K562 (cell line): ENCODE data around the gene GALNT17. TPM values are rescaled to one million over a fixed set of nuclear protein-coding genes. Genes with fewer than 3 reads are reported as not detected.

Experiments
- ATAC-seq: fragments of 200-7000 bp; cut with Tn5 transposase; 3 replicates; pipeline ENCODE4 v1.9.1; 2020; ENCODE audit warnings: moderate library complexity
- BruUV-seq: library from RNA; stranded (reverse); fragments of 400-500 nt; replicated peaks from 2 replicates; lab custom pipeline; 2021; lab: Mats Ljungman, UMichigan
- CTCF ChIA-PET: fragments of 300-600 bp; formaldehyde crosslinking; extraction: SDS; loops from one replicate; lab custom pipeline; 2021; ENCODE audit warnings: low intra/inter-chr PET ratio; lab: Yijun Ruan, JAX
- POLR2A ChIA-PET: fragments of 300-600, 350-650 bp; sonication (Branson Sonifier 250); formaldehyde crosslinking; extraction: SDS; loops from one replicate; lab custom pipeline; 2021; ENCODE audit warnings: antibody characterized with exemption, inconsistent platforms; lab: Yijun Ruan, JAX
- DNase-seq, 4 experiments: peaks; one replicate each; pipeline versions ENCODE4 v3.0.0 to v3.0.0-alpha.2; 2011 to 2018; ENCODE audit warnings: low spot score in 3 of 4, mixed read lengths in 3 of 4; ENCODE audit errors: extremely low read depth in 1 of 4
- FAIRE-seq: peaks from 2 replicates; lab custom pipeline; 2011; peaks lifted over from hg19 to GRCh38; lab: Jason Lieb, UNC
- H2AFZ ChIP-seq: 2 replicates; pipeline ENCODE4 v1.6.0; 2011; ENCODE audit warnings: low read depth, low read length, control low read depth, inconsistent platforms
- H3K27ac ChIP-seq: fragments of 200-600 bp; 3 replicates; pipeline ENCODE4 v1.8.0; 2011; ENCODE audit warnings: low read depth, mild to moderate bottlenecking, control low read depth, inconsistent platforms, low read length, moderate library complexity, mixed read lengths; ENCODE audit errors: extremely low read depth
- H3K27me3 ChIP-seq, 2 experiments: fragments of 300-600 bp in 1 of 2; 2 replicates in 1 of 2; 3 replicates in 1 of 2; pipeline versions ENCODE4 v1.6.0 to v1.8.0; 2011; ENCODE audit warnings: inconsistent platforms in 2 of 2, low read length in 2 of 2, mild to moderate bottlenecking in 1 of 2, mixed read lengths in 1 of 2, moderate library complexity in 1 of 2; ENCODE audit not compliant: control insufficient read depth in 2 of 2, insufficient read depth in 2 of 2
- H3K36me3 ChIP-seq: fragments of 300-600 bp; 3 replicates; pipeline ENCODE4 v1.8.0; 2011; ENCODE audit warnings: mild to moderate bottlenecking, low read length, inconsistent platforms; ENCODE audit not compliant: control insufficient read depth, insufficient read depth
- H3K4me1 ChIP-seq, 2 experiments: fragments of 200-600 bp in 1 of 2; replicated peaks in 1 of 2; 2 replicates in 1 of 2; 3 replicates in 1 of 2; pipeline versions ENCODE4 v1.5.1 to v1.8.0; 2011; ENCODE audit warnings: inconsistent platforms in 2 of 2, low read length in 2 of 2, mild to moderate bottlenecking in 1 of 2, mixed read lengths in 1 of 2, moderate library complexity in 1 of 2; ENCODE audit not compliant: control insufficient read depth in 2 of 2, insufficient read depth in 2 of 2
- H3K4me2 ChIP-seq: 2 replicates; pipeline ENCODE4 v1.6.1; 2011; ENCODE audit warnings: low read length, control low read depth, inconsistent platforms, mixed read lengths; ENCODE audit not compliant: insufficient read depth
- H3K4me3 ChIP-seq: fragments of 200-600 bp; sonication (generic), shearing (Covaris generic); 2 replicates; pipeline ENCODE4 v1.5.1; 2016; ENCODE audit warnings: control low read depth, inconsistent platforms
- H3K79me2 ChIP-seq: fragments of 200-600 bp; 3 replicates; pipeline ENCODE4 v1.8.0; 2011; ENCODE audit warnings: low read length, inconsistent platforms; ENCODE audit not compliant: control insufficient read depth, insufficient read depth
- H3K9ac ChIP-seq, 2 experiments: 2 replicates each; pipeline versions ENCODE4 v1.6.0 to v1.6.1; 2011; ENCODE audit warnings: low read depth in 2 of 2, low read length in 2 of 2, control low read depth in 1 of 2, inconsistent platforms in 1 of 2, mild to moderate bottlenecking in 1 of 2, mixed read lengths in 1 of 2; ENCODE audit not compliant: insufficient read depth in 1 of 2
- H3K9me1 ChIP-seq: one replicate; pipeline ENCODE4 v1.6.0; 2011; ENCODE audit warnings: inconsistent platforms, mild to moderate bottlenecking, low read length, moderate library complexity; ENCODE audit not compliant: control insufficient read depth, insufficient read depth
- H3K9me3 ChIP-seq: replicated peaks from 2 replicates; pipeline ENCODE4 v1.5.1; 2011; ENCODE audit warnings: low read depth, low read length, inconsistent platforms; ENCODE audit not compliant: control insufficient read depth, insufficient read depth
- H4K20me1 ChIP-seq: replicated peaks from 2 replicates; pipeline ENCODE4 v1.6.1; 2011; ENCODE audit warnings: low read length, inconsistent platforms, mixed read lengths; ENCODE audit not compliant: control insufficient read depth, insufficient read depth
- DIDO1 ChIP-seq: fragments of 450-650 bp; IDR thresholded peaks from 2 replicates; pipeline ENCODE4 v1.6.1; 2016; ENCODE audit warnings: low read depth, missing biosample characterization, missing genetic modification characterization
- HNRNPL ChIP-seq: fragments of 200-400 bp; formaldehyde crosslinking; IDR thresholded peaks from 2 replicates; pipeline ENCODE4 v1.6.1; 2017; ENCODE audit warnings: low read depth, mild to moderate bottlenecking, low read length
- HSF4 ChIP-seq: fragments of 250-450 bp; sonication (Bioruptor Pico); IDR thresholded peaks from 2 replicates; pipeline ENCODE4 v2.1.2; 2022; ENCODE audit warnings: mild to moderate bottlenecking, moderate library complexity, borderline replicate concordance
- SAFB2 ChIP-seq: fragments of 200-400 bp; formaldehyde crosslinking; IDR thresholded peaks from 2 replicates; pipeline ENCODE4 v1.6.1; 2018; ENCODE audit warnings: borderline replicate concordance, low read length, low read depth, moderate library complexity; ENCODE audit not compliant: severe bottlenecking
- SIN3A ChIP-seq, 2 experiments: fragments of 150-350 bp in 1 of 2; IDR thresholded peaks; 2 replicates each; pipeline ENCODE4 v1.6.1; 2011 to 2016; ENCODE audit warnings: borderline replicate concordance in 2 of 2, low read depth in 2 of 2, low read length in 2 of 2, mild to moderate bottlenecking in 2 of 2, moderate library complexity in 2 of 2; ENCODE audit not compliant: control insufficient read depth in 1 of 2
- SUPT5H ChIP-seq: fragments of 450-650 bp; IDR thresholded peaks from 2 replicates; pipeline ENCODE4 v1.6.1; 2016
- XRCC5 ChIP-seq: fragments of 200-400 bp; formaldehyde crosslinking; IDR thresholded peaks from 2 replicates; pipeline ENCODE4 v1.6.1; 2017; ENCODE audit warnings: low read depth, mild to moderate bottlenecking, low read length
- ZFP30 ChIP-seq: fragments of 250-450 bp; sonication (Bioruptor Pico); IDR thresholded peaks from 2 replicates; pipeline ENCODE4 v1.8.0; 2022; ENCODE audit warnings: moderate library complexity, mild to moderate bottlenecking, inconsistent platforms, borderline replicate concordance
- ZNF174 ChIP-seq: fragments of 250-450 bp; sonication (Bioruptor Pico); IDR thresholded peaks from 2 replicates; pipeline ENCODE4 v1.4.0; 2020; ENCODE audit warnings: mild to moderate bottlenecking
- ZNF79 ChIP-seq: fragments of 250-450 bp; sonication (Bioruptor Pico); IDR thresholded peaks from 2 replicates; pipeline ENCODE4 v1.4.0; 2020; ENCODE audit warnings: low read depth, mild to moderate bottlenecking, moderate library complexity
- WGBS: fragments of 100-300 bp; shearing (Covaris generic); methylation state at CpG from one replicate; pipeline ENCODE4 v1.1.6; 2016; ENCODE audit warnings: low coverage, mixed read lengths; ENCODE audit not compliant: insufficient coverage; ENCODE audit errors: missing lambda C conversion rate; 5-methylcytosine and 5-hydroxymethylcytosine counted together
- in situ Hi-C: fragments of 300-500 bp; cut with MboI; formaldehyde crosslinking; loops from 4 replicates; pipeline ENCODE4 v1.15.0; 2018; ENCODE audit warnings: inconsistent platforms, mixed read lengths
- intact Hi-C: fragments of 100-400 bp; cut with micrococcal nuclease; formaldehyde crosslinking; loops from 2 replicates; pipeline ENCODE4 v1.14.2; 2022
- polyA plus RNA-seq, 8 experiments: library from polyadenylated mRNA; depleted of rRNA in 4 of 8; stranded (reverse) in 5 of 8; unstranded in 3 of 8; fragments of >200 nt; fragmentation: Nextera tagmentation in 2 of 8; fragmentation: Illumina TruSeq in 1 of 8; extraction: Ambion mirVana in 2 of 8; extraction: Trizol in 1 of 8; gene quantifications; 2 replicates each; pipeline versions ENCODE4 v1.2.1 to v1.2.3, GENCODE V29; 2011 to 2014; ENCODE audit warnings: inconsistent platforms in 1 of 8, missing spikeins in 1 of 8
- total RNA-seq, 7 experiments: library from RNA; depleted of rRNA in 6 of 7; stranded (reverse); fragments of >200 nt in 6 of 7; fragmentation: Illumina TruSeq in 2 of 7; extraction: Trizol in 2 of 7; gene quantifications; 2 replicates each; pipeline versions ENCODE4 v1.2.1 to v1.2.3, GENCODE V29; 2011 to 2021; ENCODE audit warnings: low replicate concordance in 1 of 7
- TF ChIP-seq, protein P1 (sequence below): sonication (generic); formaldehyde crosslinking; IDR thresholded peaks from 2 replicates; pipeline ENCODE4 v1.8.0; 2023; ENCODE audit warnings: missing genetic modification reagents, mild to moderate bottlenecking, borderline replicate concordance
- TF ChIP-seq, protein P2 (sequence below): IDR thresholded peaks from 2 replicates; pipeline ENCODE4 v1.6.1; 2011; ENCODE audit warnings: borderline replicate concordance, low read depth, mild to moderate bottlenecking, moderate library complexity, low read length; ENCODE audit not compliant: insufficient read depth, poor library complexity, severe bottlenecking

The GALNT17 gene
- total and polyA plus RNA-seq, 9 of the 15 experiments (the other 6 are each of a cell fraction or from before 2014, with no cell fraction given), result not detected

DNA sequence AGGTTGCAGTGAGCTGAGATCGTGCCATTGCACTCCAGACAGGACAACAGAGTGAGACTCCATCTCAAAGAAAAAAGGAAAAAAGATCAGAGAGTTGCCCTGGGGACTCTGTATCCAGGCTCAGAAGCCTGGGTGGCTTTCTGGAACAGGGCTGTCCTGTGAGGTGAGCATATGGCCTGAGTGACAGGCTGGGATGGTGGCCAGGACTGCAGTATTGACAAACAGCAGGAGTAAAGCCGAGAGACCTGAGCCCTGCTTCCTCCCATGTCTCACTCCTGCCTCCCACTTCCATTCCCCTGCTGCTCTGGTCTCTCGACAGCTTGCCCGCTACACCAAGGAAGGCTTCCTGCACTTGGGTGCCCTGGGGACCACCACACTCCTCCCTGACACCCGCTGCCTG is 578.5 kb downstream of the GALNT17 start (continued):
- TF ChIP-seq, protein P1, sequence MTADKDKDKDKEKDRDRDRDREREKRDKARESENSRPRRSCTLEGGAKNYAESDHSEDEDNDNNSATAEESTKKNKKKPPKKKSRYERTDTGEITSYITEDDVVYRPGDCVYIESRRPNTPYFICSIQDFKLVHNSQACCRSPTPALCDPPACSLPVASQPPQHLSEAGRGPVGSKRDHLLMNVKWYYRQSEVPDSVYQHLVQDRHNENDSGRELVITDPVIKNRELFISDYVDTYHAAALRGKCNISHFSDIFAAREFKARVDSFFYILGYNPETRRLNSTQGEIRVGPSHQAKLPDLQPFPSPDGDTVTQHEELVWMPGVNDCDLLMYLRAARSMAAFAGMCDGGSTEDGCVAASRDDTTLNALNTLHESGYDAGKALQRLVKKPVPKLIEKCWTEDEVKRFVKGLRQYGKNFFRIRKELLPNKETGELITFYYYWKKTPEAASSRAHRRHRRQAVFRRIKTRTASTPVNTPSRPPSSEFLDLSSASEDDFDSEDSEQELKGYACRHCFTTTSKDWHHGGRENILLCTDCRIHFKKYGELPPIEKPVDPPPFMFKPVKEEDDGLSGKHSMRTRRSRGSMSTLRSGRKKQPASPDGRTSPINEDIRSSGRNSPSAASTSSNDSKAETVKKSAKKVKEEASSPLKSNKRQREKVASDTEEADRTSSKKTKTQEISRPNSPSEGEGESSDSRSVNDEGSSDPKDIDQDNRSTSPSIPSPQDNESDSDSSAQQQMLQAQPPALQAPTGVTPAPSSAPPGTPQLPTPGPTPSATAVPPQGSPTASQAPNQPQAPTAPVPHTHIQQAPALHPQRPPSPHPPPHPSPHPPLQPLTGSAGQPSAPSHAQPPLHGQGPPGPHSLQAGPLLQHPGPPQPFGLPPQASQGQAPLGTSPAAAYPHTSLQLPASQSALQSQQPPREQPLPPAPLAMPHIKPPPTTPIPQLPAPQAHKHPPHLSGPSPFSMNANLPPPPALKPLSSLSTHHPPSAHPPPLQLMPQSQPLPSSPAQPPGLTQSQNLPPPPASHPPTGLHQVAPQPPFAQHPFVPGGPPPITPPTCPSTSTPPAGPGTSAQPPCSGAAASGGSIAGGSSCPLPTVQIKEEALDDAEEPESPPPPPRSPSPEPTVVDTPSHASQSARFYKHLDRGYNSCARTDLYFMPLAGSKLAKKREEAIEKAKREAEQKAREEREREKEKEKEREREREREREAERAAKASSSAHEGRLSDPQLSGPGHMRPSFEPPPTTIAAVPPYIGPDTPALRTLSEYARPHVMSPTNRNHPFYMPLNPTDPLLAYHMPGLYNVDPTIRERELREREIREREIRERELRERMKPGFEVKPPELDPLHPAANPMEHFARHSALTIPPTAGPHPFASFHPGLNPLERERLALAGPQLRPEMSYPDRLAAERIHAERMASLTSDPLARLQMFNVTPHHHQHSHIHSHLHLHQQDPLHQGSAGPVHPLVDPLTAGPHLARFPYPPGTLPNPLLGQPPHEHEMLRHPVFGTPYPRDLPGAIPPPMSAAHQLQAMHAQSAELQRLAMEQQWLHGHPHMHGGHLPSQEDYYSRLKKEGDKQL (CRISPR knock-in tag), result no peak
- no peak for TF ChIP-seq HNRNPL

DNA sequence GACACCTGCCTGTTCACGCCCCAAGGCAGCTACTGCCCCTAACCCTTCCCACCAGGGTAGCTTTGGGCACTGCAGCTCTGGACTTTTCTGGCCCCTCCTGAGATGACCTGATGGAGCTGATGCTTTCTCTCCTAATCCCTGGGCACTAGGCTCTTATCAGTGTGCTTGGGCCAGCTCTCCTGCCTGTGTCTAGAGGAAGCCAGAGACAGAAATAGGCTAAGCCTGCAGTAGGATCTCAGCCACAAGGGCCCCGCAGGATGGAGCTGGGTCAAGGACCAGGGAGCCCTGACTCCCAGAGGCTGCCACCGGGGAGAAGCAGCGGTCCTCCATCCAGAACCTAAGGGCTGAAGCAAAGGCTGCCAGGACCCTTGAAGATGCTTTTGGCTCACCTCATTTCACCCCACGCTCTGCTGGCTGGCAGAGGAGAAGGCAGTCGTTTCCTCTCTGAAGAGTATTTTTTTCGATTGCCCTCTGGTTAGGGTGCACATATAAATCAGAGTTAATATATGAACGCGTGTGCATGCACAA is 580.8 kb downstream of the GALNT17 start:
- 0 out of 2 replicates have a peak, but pooled peaks cover 3% of the 10 kb centered on the region for H4K20me1 ChIP-seq
- peaks cover 0 to 4% of the 10 kb centered on the region in 2 experiments; a peak in 1 of 5 replicates for H3K27me3 ChIP-seq
- in situ Hi-C loops, result no loop called here
- no peaks in the 10 kb centered on the region for H3K36me3 ChIP-seq
- H3K79me2 ChIP-seq, result no peaks in the 10 kb centered on the region
- ATAC-seq, result no peak
- no peak overlapping the region for H3K9ac ChIP-seq
- POLR2A ChIA-PET, result interaction anchor here (0.6 kb wide), 1 partner anchor 1662 kb away, joined by 3 read pairs; no protein-coding TSS in a partner anchor
- no peak overlapping the region for H2AFZ ChIP-seq
- H3K9me3 ChIP-seq, result no peaks in the 10 kb centered on the region
- no peaks in the 10 kb centered on the region for H3K4me1 ChIP-seq
- intact Hi-C loops, result no loop called here
- no peak for DNase-seq
- H3K4me2 ChIP-seq, result no peak overlapping the region
- CTCF ChIA-PET, result no interaction called here
- 3% methylated on average over 9 of the region's 9 CpGs for WGBS
- FAIRE-seq, result no peak
- H3K4me3 ChIP-seq, result no peak overlapping the region
- H3K9me1 ChIP-seq, result no peaks in the 10 kb centered on the region
- no peak overlapping the region for H3K27ac ChIP-seq
- BruUV-seq, result no TSS peak
- TF ChIP-seq DIDO1 (tag) (no peak), XRCC5 (no peak), HSF4 (CRISPR knock-in tag) (no peak), ZNF79 (CRISPR knock-in tag) (no peak), ZFP30 (CRISPR knock-in tag) (no peak), SIN3A (IDR thresholded peaks at IDR 0.05; ENCODE audit: borderline replicate concordance in 2 of 2, control insufficient read depth in 1 of 2, low read depth in 2 of 2, low read length in 2 of 2) (no peak), SAFB2 (no peak), ZNF174 (CRISPR knock-in tag) (no peak), SUPT5H (no peak)
- TF ChIP-seq, protein P2, sequence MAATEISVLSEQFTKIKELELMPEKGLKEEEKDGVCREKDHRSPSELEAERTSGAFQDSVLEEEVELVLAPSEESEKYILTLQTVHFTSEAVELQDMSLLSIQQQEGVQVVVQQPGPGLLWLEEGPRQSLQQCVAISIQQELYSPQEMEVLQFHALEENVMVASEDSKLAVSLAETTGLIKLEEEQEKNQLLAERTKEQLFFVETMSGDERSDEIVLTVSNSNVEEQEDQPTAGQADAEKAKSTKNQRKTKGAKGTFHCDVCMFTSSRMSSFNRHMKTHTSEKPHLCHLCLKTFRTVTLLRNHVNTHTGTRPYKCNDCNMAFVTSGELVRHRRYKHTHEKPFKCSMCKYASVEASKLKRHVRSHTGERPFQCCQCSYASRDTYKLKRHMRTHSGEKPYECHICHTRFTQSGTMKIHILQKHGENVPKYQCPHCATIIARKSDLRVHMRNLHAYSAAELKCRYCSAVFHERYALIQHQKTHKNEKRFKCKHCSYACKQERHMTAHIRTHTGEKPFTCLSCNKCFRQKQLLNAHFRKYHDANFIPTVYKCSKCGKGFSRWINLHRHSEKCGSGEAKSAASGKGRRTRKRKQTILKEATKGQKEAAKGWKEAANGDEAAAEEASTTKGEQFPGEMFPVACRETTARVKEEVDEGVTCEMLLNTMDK, result no peak
